AG09319 (cell line): ENCODE data around the gene RANBP17.

ENCODE experiments used
- DNase-seq: peaks from one replicate; pipeline ENCODE4 v3.0.0-alpha.2; 2010; ENCODE audit warnings: low read depth; ENCODE audit errors: extremely low read depth
- TF ChIP-seq, protein P1 (sequence below): IDR thresholded peaks from 2 replicates; pipeline ENCODE4 v1.5.1; 2011; ENCODE audit warnings: low read depth, mild to moderate bottlenecking, inconsistent platforms, low read length, moderate library complexity

RANBP17 gene

DNA sequence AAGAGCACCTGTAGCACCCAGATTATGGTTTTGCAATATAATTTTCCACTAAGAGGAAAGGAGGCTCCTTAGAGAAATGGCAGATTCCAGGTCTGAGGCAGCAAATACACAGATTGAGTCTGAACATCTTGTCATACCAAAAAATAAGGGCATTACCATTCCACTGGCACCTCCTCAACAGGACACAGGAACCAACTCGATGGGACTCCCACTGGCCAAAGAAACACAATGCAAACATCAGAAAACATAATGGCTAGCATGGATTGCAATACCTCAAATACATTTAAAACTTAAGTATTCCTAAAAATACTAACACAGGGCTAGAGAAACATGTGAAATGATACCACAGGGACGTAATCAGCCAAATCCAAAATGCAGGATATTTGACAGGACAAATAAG is 12.4 kb upstream of the RANBP17 start:
- DNase-seq, result no peak
- TF ChIP-seq, protein P1, sequence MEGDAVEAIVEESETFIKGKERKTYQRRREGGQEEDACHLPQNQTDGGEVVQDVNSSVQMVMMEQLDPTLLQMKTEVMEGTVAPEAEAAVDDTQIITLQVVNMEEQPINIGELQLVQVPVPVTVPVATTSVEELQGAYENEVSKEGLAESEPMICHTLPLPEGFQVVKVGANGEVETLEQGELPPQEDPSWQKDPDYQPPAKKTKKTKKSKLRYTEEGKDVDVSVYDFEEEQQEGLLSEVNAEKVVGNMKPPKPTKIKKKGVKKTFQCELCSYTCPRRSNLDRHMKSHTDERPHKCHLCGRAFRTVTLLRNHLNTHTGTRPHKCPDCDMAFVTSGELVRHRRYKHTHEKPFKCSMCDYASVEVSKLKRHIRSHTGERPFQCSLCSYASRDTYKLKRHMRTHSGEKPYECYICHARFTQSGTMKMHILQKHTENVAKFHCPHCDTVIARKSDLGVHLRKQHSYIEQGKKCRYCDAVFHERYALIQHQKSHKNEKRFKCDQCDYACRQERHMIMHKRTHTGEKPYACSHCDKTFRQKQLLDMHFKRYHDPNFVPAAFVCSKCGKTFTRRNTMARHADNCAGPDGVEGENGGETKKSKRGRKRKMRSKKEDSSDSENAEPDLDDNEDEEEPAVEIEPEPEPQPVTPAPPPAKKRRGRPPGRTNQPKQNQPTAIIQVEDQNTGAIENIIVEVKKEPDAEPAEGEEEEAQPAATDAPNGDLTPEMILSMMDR, result no peak

DNA sequence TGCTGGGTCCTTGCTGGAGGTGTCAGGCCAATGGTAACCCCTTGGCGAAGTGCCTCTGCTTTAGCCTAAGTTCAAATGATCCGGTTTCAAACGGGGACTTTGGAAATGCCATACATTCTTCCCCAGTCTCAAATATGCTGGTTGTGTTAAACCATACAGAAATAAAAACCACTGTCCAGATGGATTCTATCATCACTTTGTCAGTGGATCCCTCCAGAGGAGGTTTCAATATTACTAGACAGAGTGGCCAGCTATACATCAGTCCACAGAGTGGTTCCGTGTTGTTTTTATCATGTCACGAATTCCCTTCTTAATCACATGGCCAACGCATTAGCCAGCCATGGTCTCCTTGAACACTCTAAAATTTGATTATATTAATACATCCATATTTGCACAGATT is 7.3 kb upstream of the RANBP17 start:
- DNase-seq, result no peak
- TF ChIP-seq, protein P1, result no peak

DNA sequence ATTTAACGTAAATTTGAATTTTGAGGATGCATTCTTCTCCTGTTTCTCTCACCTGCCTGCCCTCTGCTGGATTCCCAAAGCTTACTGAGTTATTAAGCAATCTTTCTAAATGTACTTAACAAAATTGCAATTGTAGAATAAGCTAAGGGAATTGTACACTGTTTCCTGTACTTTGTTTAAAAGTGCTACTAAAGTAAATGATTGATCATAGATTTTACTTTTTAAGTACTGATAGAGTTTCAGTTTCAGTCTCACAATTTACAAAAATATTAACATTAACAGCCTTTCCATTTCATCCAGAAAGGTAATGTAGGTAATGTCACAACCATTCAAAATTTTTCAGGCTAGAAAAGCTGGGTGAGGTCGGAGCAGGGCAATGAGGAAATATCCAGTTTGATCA is 4.8 kb upstream of the RANBP17 start:
- TF ChIP-seq, protein P1, result no peak

DNA sequence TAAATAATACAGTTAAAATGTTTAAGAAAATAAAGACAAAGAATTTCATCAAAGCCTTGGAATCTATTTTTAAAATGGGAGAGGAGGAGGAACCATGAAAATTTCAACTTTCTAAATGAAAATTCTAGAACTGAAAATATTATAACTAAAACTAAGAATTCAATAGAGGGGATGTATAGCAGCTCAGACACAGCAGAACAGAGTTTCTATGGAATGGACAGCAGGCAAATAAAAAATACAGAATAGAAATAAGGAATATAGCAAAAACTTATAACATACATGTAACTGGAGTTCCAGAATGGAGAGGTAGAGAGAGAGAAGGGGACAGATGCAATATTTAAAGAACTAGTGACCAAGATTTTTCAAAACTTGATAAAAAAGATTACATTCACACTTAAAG is 1.4 kb upstream of the RANBP17 start:
- no peak for DNase-seq
- TF ChIP-seq, protein P1, result no peak

More for the DNA sequence above, 4.8 kb upstream of the RANBP17 start:
- DNase-seq, result no peak

DNA sequence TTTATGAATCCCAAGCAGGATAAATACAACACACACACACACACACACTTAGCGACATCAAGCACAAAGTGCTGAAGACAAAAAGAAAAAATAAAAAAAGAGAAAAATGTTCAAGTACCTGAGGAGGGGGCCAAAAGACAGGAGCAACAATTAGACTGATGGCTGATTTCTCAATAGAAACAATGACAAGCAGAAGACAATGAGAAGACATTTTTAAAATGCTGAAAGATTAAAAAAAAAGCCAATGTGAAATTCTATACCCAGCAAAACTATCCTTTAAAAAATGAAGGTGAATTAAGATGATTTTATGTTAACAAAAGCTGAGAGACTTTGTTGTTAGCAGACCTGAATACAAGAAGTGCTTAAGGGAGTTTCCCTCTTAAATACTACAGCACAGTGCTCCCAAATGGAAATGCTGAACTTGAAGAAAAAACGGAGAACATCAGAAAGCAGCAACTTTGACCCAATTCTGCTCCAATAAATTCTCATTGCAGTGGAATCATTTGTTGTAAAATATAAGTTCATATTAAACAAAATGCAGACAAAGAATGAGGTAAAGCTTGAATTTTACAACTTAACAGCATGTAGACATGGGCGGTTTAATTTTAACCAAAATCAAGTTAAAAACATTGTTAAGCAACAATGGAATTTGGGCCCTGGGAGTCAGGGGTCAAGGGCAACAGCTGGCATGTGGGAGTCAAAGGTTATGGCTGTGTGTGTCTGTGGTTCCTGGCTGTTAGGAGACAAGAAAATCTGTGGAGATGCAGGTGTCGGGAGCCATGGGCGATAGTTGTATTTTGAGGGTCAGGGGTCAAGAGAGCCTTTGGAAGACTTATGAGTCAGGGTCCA is 776 bp upstream of the RANBP17 start:
- TF ChIP-seq, protein P1, result no peak
- no peak for DNase-seq

DNA sequence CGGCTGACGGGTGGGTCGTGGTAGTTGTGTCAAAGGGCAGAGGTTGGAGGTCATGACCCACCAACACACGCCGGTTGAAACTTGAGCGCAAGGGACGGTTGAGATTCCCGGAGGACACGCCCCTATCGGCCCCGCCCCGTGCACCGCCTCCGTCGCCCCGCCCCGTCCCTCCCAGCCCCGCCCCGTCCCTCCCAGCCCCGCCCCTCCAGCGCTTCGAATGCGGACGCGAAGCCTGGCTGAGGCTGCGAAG is 226 bp upstream of the RANBP17 start:
- TF ChIP-seq, protein P1, result no peak
- peak; percentile 2 for DNase-seq

DNA sequence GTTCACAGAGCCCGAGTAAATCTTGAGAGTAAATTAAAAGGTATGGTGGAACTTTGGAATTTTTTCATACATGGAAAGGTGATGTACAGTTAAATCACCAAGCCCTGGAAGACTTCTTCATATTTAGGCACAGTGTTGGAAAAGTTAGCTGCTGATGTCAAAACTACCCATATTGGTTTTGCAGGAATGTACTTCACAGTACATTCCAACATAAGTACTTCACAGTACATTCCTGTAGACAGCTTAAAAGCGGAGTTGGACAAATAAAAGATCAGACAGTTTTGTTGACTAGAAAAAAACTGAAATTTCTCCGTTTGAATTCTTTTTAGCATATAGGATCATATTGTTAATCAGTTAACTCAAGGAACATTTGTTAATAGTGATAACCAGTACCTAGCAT is 1.8 kb downstream of the RANBP17 start:
- TF ChIP-seq, protein P1, result no peak
- DNase-seq, result no peak
